Measurements from ENCODE around the gene NUBP2.
A peak's percentile ranks its signal among the peaks of the same experiment; 100 is the strongest.

NUBP2 gene

GRCh38 chr16:1790261-1790610 is 7.5 kb downstream of the NUBP2 start:
- Histone ChIP-seq H3K4me1 (ENCODE audit: control insufficient read depth, insufficient read depth, low read length) (no peaks in the 10 kb centered on the region), H3K9me3 (ENCODE audit: control insufficient read depth, insufficient read depth, low read depth, low read length) (no peaks in the 10 kb centered on the region), H3K27ac (ENCODE audit: extremely low read depth, low read depth, low read length) (no peak overlapping the region), H3K36me3 (ENCODE audit: control insufficient read depth in 2 of 2, insufficient read depth in 1 of 2, low read length in 2 of 2) (peaks cover 0 to 53% of the 10 kb centered on the region in 2 experiments; a peak in 2 of 3 replicates), H3K4me3 (ENCODE audit: low read depth, low read length) (no peak overlapping the region)
- TF ChIP-seq ZNF239 (tag by site-specific recombination; IDR thresholded peaks at IDR 0.05) (no peak), ZNF768 (tag by site-specific recombination; IDR thresholded peaks at IDR 0.05) (no peak), ZNF747 (tag by site-specific recombination; IDR thresholded peaks at IDR 0.05) (no peak), ZNF654 (tag by site-specific recombination; IDR thresholded peaks at IDR 0.05; ENCODE audit: low read depth) (no peak), SETDB1 (IDR thresholded peaks at IDR 0.05; ENCODE audit: insufficient read length, low read length) (no peak), GLI4 (tag by site-specific recombination; IDR thresholded peaks at IDR 0.05) (no peak), ZNF174 (tag by site-specific recombination; IDR thresholded peaks at IDR 0.05) (no peak), ZNF664 (tag by site-specific recombination; IDR thresholded peaks at IDR 0.05) (no peak), ZNF121 (tag by site-specific recombination; IDR thresholded peaks at IDR 0.05) (no peak), ZNF354C (tag by site-specific recombination; IDR thresholded peaks at IDR 0.05; ENCODE audit: borderline replicate concordance, low read depth) (no peak), ZBTB1 (tag by site-specific recombination; IDR thresholded peaks at IDR 0.05) (no peak), REPIN1 (tag by site-specific recombination; IDR thresholded peaks at IDR 0.05; ENCODE audit: low read depth) (no peak), ZNF221 (tag by site-specific recombination; IDR thresholded peaks at IDR 0.05; ENCODE audit: borderline replicate concordance) (no peak), MZF1 (tag by site-specific recombination; IDR thresholded peaks at IDR 0.05; ENCODE audit: borderline replicate concordance) (no peak)
- TF ChIP-seq, protein P1, sequence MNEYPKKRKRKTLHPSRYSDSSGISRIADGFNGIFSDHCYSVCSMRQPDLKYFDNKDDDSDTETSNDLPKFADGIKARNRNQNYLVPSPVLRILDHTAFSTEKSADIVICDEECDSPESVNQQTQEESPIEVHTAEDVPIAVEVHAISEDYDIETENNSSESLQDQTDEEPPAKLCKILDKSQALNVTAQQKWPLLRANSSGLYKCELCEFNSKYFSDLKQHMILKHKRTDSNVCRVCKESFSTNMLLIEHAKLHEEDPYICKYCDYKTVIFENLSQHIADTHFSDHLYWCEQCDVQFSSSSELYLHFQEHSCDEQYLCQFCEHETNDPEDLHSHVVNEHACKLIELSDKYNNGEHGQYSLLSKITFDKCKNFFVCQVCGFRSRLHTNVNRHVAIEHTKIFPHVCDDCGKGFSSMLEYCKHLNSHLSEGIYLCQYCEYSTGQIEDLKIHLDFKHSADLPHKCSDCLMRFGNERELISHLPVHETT (tag by site-specific recombination; IDR thresholded peaks at IDR 0.05), result no peak
- POLR2A ChIA-PET, result interaction anchor here (3.8 kb wide), 1 partner anchor 8 kb away, joined by 19 read pairs; the partner anchor contains the start of genes NUBP2 and SPSB3
- CTCF ChIA-PET, result no interaction called here

DNA sequence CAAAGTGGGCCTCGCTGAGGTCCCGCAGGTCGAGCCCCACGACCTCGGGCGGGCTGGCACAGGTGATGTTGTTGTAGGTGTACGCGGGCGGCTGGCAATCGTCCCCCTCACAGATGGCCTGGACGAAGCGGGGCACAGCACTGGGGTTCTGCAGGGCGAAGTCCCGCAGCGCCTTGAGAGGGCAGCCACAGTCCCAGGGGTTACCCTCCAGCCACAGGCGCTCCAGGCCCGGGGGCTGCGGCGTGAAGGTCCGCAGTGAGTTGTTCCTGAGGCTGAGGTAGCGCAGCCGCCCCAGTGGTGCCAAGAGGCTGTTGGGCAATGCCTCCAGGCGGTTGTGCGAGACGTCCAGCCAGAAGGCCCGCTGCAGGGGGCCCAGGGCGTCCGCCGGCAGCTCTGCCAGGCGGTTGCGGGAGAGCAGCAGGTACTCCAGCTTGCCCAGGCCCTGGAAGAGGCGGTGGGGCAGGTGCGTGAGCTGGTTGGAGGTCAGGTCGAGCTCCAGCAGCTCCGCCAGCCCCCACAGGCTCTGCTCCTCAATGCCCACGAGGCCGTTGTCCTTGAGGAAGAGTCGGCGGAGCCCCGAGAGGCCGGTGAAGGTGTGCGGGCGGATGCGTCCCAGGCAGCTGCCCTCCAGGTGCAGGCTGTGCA is 8.0 kb downstream of the NUBP2 start:
- Histone ChIP-seq H3K4me1 (ENCODE audit: control insufficient read depth, insufficient read depth, low read length) (no peaks in the 10 kb centered on the region), H3K4me3 (ENCODE audit: low read depth, low read length) (no peak overlapping the region), H3K36me3 (ENCODE audit: control insufficient read depth in 2 of 2, insufficient read depth in 1 of 2, low read length in 2 of 2) (peaks cover 0 to 48% of the 10 kb centered on the region in 2 experiments; a peak in 2 of 3 replicates), H3K9me3 (ENCODE audit: control insufficient read depth, insufficient read depth, low read depth, low read length) (no peaks in the 10 kb centered on the region), H3K27ac (ENCODE audit: extremely low read depth, low read depth, low read length) (no peak overlapping the region)
- POLR2A ChIA-PET, result interaction anchor here (0.8 to 3.8 kb wide), 2 partner anchors 9 to 13 kb away, joined by 3 to 19 read pairs; partner anchors contain the start of genes NUBP2 and SPSB3
- CTCF ChIA-PET, result no interaction called here
- TF ChIP-seq ZNF37A (tag by site-specific recombination; IDR thresholded peaks at IDR 0.05) (no peak), IKZF3 (tag by site-specific recombination; IDR thresholded peaks at IDR 0.05) (no peak), BCL11B (tag by site-specific recombination; IDR thresholded peaks at IDR 0.05; ENCODE audit: low read depth) (peak; percentile 64; the same call in 1 of the 2 replicates), ZNF121 (tag by site-specific recombination; IDR thresholded peaks at IDR 0.05) (no peak), ZNF792 (tag by site-specific recombination; IDR thresholded peaks at IDR 0.05) (no peak)
- TF ChIP-seq, protein P2, sequence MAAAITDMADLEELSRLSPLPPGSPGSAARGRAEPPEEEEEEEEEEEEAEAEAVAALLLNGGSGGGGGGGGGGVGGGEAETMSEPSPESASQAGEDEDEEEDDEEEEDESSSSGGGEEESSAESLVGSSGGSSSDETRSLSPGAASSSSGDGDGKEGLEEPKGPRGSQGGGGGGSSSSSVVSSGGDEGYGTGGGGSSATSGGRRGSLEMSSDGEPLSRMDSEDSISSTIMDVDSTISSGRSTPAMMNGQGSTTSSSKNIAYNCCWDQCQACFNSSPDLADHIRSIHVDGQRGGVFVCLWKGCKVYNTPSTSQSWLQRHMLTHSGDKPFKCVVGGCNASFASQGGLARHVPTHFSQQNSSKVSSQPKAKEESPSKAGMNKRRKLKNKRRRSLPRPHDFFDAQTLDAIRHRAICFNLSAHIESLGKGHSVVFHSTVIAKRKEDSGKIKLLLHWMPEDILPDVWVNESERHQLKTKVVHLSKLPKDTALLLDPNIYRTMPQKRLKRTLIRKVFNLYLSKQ (tag by site-specific recombination; IDR thresholded peaks at IDR 0.05; ENCODE audit: borderline replicate concordance), result no peak

Measured in HEK293 (cell line).